Measurements from ENCODE around the gene DNLZ. TPM values are rescaled to one million over a fixed set of nuclear protein-coding genes. Genes with fewer than 3 reads are reported as not detected.

Gene DNLZ
- total RNA-seq, 2 donors from 2014 or later: 39.4 to 41.3 TPM

GRCh38 chr9:136379891-136380290 is 16.3 kb upstream of the DNLZ start:
- Histone ChIP-seq H3K4me3 (no peak overlapping the region), H3K27ac (no peak overlapping the region), H3K9me3 (no peaks in the 10 kb centered on the region), H3K4me1 (ENCODE audit: control insufficient read depth in 1 of 2, low read depth in 2 of 2) (no peaks in the 10 kb centered on the region), H3K27me3 (replicated peaks; ENCODE audit: insufficient read depth) (no peaks in the 10 kb centered on the region), H3K36me3 (peaks cover 17% of the 10 kb centered on the region)
- TF ChIP-seq CTCF (IDR thresholded peaks at IDR 0.05): no peak
- no peak for ATAC-seq (ENCODE audit: insufficient number of reproducible peaks, low FRiP score, low read depth)
- no peak for DNase-seq (ENCODE audit: low spot score)

GRCh38 chr9:136379401-136379800 is 15.9 kb upstream of the DNLZ start:
- TF ChIP-seq CTCF (IDR thresholded peaks at IDR 0.05): no peak
- Histone ChIP-seq H3K36me3 (peaks cover 17% of the 10 kb centered on the region), H3K4me3 (no peak overlapping the region), H3K9me3 (no peaks in the 10 kb centered on the region), H3K27ac (no peak overlapping the region), H3K4me1 (ENCODE audit: control insufficient read depth in 1 of 2, low read depth in 2 of 2) (no peaks in the 10 kb centered on the region), H3K27me3 (replicated peaks; ENCODE audit: insufficient read depth) (no peaks in the 10 kb centered on the region)
- DNase-seq (ENCODE audit: low spot score): no peak
- no peak for ATAC-seq (ENCODE audit: insufficient number of reproducible peaks, low FRiP score, low read depth)

GRCh38 chr9:136379003-136379287 is 15.4 kb upstream of the DNLZ start:
- Histone ChIP-seq H3K27me3 (replicated peaks; ENCODE audit: insufficient read depth) (no peaks in the 10 kb centered on the region), H3K9me3 (no peaks in the 10 kb centered on the region), H3K27ac (no peak overlapping the region), H3K36me3 (peaks cover 17% of the 10 kb centered on the region), H3K4me1 (ENCODE audit: control insufficient read depth in 1 of 2, low read depth in 2 of 2) (no peaks in the 10 kb centered on the region), H3K4me3 (no peak overlapping the region)
- ATAC-seq (ENCODE audit: insufficient number of reproducible peaks, low FRiP score, low read depth) (no peak), DNase-seq (ENCODE audit: low spot score) (no peak)
- TF ChIP-seq CTCF (IDR thresholded peaks at IDR 0.05): no peak

GRCh38 chr9:136378170-136379002 is 14.8 kb upstream of the DNLZ start:
- Histone ChIP-seq H3K4me1 (ENCODE audit: control insufficient read depth in 1 of 2, low read depth in 2 of 2) (no peaks in the 10 kb centered on the region), H3K27me3 (replicated peaks; ENCODE audit: insufficient read depth) (no peaks in the 10 kb centered on the region), H3K9me3 (no peaks in the 10 kb centered on the region), H3K27ac (no peak overlapping the region), H3K36me3 (peaks cover 16% of the 10 kb centered on the region), H3K4me3 (no peak overlapping the region)
- DNase-seq (ENCODE audit: low spot score) (no peak), ATAC-seq (ENCODE audit: insufficient number of reproducible peaks, low FRiP score, low read depth) (no peak)
- no peak for TF ChIP-seq CTCF (IDR thresholded peaks at IDR 0.05)

- DNase-seq (ENCODE audit: low spot score) (no peak), ATAC-seq (ENCODE audit: insufficient number of reproducible peaks, low FRiP score, low read depth) (no peak)
- no peak for TF ChIP-seq CTCF (IDR thresholded peaks at IDR 0.05)
- H3K27me3 ChIP-seq (replicated peaks; ENCODE audit: insufficient read depth): no peaks in the 10 kb centered on the region
- no peaks in the 10 kb centered on the region for H3K4me1 ChIP-seq (ENCODE audit: control insufficient read depth in 1 of 2, low read depth in 2 of 2)
- H3K27ac ChIP-seq: no peak overlapping the region
- no peak overlapping the region for H3K4me3 ChIP-seq
- H3K36me3 ChIP-seq: peaks cover 12% of the 10 kb centered on the region
- H3K9me3 ChIP-seq: no peaks in the 10 kb centered on the region
Measured at GRCh38 chr9:136377341-136378169, 14.0 kb upstream of the DNLZ start.

All from thoracic aorta (tissue), 2 donors.